Measurements from ENCODE around the gene RARA.

Gene RARA

DNA sequence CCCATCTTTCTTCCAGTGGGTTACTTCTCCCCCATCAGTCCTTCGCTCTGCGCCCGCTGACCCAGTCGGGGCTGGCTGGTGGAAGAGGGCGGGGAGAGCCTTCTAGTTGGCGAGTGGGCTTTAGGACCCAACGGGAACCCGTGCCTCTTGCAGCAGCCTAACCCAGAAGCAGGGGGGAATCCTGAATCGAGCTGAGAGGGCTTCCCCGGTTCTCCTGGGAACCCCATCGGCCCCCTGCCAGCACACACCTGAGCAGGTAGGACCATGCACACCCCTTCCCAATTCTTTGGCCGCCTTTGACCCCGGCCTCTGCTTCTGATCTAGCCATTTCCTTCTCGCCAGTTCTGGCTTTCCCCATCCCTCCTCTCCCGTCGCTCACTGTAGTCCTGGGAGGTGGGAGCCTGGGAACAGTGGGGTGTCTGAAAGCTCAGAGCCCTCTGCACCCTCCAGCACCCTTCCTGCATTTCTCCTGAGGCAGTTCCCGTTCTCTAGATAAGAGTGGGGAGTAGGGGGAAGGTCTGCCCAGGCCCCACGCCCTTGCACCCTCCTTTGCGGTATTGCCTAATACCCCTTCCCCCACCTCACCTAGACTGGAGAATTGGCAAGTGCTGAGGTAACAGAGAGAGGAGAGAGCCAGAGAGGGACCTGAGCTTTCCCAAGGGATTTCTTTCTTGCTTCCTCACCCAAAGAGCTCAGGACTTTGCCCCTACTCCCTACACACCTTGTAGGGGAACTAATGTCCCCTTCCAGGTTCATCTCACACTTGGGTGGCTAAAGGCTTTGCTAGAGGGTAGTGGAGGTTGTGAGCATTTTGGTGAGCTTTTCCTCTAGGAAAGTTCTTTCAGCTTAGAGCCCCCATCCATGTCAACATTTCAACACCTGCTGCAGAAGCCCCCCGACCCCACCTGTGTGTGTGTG lies at the start of gene RARA:
RARA (plus strand) TSS at position 150 of the 918 bp plus-strand sequence. CDS start 22,039 bp downstream, outside the sequence.
- DNase-seq, result no peak

DNA sequence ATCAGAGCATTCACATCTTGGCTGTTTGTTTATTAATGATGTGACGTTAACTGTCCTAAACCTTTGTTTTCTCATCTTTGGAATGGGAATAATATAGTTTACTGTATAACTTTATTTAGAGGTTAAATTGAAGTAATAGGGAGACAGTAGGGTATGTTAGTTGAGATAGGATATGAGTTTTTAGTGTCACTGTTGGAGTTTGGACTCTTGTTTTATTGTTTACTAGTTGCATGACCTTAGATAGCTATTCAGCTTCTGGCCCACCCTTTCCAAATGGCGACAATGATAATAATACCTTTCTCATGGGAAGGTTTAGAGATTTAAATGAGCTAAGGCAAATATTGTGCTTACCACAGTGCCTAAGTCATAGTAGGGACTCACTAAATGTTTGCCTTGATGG lies 49.5 kb upstream of the RARA start:
- DNase-seq, result no peak

DNA sequence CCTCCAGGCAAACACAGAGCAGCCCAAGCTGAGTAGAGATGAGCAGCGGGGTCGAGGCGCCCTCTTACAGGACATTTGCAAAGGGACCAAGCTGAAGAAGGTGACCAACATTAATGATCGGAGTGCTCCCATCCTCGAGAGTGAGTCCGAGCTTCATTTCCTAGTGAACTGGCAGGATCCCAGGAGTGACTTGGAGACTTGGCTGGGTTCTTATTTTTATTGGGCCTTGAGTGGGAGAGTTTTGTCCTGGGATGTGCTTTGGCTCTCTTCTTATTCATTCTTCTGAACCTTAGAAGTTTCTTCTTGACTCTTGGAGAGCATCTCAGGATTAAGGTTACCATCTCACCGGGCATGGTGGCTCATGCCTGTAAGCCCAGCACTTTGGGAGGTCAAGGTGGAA lies 48.5 kb upstream of the RARA start:
- no peak for DNase-seq

DNA sequence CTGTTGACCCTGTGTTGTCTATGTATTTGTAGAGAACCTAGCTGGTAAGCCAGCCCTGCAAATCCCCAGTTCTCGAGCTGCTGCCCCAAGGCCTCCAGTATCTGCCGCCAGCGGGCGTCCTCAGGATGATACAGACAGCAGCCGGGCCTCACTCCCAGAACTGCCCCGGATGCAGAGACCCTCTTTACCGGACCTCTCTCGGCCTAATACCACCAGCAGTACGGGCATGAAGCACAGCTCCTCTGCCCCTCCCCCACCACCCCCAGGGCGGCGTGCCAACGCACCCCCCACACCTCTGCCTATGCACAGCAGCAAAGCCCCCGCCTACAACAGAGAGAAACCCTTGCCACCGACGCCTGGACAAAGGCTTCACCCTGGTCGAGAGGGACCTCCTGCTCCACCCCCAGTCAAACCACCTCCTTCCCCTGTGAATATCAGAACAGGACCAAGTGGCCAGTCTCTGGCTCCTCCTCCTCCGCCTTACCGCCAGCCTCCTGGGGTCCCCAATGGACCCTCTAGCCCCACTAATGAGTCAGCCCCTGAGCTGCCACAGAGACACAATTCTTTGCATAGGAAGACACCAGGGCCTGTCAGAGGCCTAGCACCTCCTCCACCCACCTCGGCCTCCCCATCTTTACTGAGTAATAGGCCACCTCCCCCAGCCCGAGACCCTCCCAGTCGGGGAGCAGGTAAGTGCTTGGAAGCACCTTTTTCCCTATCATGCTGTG lies 44.4 kb upstream of the RARA start:
- DNase-seq, result no peak

DNA sequence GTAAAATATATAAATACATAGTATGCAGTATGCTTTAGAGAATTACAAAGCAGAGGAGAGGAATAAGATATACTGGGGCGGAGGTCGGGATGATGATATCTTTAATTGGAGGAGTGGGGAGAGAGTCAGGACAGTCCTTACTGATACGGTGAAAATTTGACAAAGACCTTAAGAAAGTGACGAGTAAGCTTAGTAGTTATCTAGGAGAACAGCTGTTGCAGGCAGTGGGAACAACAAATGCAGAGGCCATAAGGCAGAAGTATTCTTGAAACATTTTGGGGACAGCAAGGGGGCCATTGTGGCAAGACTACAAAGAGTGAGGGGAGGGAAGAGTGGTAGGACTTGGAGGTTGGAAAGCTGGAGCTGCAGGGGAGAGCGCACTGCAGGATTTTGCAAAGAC lies 43.6 kb upstream of the RARA start:
- no peak for DNase-seq

DNA sequence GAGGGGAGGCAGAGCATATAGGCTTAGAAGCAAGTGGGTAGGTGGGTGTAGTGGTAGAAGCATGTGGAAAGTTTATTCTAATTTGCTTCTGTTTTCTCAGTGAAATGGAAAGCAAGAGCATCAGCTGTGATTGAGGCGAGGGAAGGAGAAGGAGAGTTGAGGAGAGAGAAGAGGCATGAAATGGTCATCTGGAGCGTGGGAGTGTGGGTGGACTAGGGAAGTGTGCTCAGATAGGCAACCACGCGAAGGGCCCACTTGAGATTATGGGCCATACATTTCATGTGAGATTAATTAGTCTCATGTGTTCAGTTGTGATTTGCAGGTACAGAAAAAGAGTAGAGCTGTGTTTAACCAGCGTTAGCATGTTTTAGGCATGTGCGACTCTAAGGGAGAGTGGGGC lies 42.1 kb upstream of the RARA start:
- DNase-seq, result no peak

DNA sequence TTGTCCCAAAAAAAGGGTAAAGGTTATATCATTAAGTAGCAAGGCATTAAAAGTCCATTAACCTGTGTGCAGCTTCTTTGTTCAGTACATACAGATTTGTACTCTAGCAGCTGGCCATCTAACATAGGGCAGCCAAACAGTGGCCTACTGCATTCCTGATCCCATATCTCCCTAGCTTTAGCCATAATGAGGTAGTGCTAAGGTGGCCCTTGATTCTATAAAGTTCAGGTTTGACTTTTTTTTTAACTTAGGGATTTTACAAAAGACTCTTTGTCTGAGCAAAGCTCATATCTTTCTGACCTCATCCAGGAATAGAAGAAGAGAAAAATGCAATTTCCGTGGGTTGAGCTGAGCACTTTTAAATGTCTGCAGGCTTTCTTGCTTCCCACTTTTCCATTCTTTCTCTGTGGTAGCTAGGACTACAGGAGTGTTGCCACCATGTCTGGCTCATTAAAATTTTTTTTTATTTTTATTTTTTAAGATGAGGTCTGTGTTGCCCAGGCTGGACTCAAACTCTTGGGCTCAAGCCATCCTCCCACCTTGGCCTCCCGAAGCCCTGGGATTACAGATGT lies 40.8 kb upstream of the RARA start:
- no peak for DNase-seq

DNA sequence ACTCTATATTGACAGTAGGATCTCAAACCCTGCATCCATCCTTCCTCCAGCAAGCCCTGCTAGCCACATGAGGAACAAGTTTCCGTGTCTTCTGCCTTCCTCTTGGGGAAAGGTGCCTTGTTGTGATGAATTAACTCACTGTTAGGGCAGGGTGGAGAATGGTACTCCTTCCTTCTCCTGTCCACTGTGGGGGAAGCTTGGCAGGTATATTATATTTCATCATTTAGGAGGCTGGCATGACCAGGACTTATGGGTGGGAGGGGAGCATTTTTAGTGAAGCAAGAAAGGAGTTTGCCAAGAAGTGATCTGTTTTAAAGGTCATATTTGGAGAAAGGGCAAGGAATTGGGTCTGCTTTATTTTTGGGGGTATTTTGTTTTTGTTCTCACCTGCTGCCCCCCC lies 30.6 kb upstream of the RARA start:
- DNase-seq, result no peak

DNA sequence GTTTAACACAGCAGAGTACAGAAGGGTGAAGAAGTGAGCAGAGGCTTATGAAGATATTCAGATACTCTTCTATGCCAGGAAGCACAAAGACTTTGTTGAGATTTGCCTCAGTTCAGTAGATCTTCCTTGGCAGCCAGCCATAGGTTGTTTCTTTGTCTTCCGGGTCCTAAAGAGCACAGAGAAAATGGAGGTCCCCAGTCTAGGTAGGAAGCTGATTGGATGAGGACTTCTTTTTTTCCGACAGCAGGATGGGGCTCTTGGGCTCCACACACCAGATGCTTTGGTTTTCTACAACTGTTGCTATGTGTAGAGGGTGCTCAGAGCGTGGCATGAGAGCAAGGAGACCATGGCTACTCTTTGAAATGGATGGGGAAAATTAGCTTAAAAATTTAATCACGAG lies 29.6 kb upstream of the RARA start:
- DNase-seq, result no peak

DNA sequence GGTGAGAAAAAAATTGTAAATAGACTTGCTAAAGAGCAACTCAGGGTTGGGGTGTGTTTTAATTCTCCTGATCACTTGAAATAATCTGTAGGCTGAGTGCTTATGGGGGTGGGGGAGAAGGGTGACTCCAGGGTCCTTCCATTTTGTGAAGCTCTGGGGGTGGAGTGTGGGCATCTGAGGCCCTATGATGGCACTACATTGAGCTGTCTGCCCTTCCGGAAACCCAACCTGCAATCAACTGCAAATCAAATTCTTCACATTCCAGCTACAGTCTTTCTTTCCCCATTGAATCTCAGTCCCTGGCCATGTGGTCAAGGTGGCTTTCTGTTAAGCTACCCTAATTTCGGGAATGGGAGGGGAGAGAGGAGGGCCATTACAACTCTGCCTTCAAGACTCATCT lies 27.3 kb upstream of the RARA start:
- no peak for DNase-seq

DNA sequence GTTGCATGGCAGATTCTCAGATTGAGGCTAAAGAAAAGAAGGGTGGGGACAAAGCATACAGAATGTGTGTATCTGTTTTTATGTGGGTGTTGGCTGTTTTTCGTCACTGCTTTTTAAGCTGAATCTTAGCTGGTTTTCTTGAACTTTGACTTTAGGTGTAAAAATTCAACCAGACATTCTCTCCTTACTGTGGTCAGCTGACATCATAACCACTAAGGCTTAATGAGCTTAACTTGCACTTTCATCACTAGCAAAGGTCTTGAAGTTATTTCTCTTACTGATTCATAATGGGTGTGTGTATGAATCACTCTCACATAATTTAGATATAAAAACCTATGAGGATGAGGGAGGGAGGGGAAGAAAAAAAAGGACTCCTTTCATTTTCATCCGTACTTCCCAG lies 25.3 kb upstream of the RARA start:
- no peak for DNase-seq

DNA sequence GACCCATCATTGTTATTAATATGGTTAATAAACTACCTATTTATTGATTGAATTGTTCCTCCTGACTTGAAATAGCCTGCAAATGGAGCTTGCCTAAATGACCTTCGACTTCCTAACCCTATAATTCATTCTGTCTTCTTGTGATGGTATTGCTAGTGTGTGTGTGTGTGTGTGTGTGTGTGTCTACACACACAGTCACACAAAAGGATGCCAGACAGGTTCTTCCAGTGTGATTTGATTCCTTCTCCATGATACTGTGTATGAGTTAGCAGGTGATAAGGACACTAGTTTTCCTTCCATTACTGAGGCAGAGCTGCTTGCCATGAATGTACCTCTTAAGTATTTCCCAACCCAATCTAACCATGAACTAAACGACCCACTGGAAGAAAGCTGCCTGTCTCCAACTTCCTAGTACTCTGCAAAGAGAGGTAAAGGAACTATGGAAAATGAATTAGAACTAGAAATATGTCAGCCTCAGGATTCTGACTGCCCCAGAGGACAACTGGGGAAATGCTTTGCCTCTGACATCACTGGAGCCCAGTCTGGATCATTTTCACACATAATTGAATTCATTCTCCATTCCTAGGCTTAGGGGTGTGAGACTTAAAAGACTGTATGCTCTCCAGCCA lies 24.8 kb upstream of the RARA start:
- DNase-seq, result no peak

DNA sequence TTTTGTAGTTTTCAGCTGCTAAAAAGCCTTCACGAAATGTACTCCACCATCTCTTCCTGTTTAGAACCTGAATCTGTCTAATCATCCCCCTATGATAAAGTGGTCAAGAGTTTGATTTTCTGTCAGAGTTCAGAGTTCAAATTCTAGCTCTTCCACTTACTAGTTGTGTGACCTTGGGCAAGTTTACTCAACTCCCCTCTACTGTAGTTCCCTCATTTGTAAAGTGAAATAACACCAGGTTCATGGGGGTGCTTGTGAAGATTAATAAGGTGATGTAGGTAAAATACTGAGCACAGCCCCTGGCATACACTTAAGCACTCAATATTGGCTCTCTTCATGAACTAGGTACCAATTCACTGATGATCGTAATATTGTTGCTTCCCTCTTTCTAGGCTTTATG lies 22.5 kb upstream of the RARA start:
- DNase-seq, result no peak

DNA sequence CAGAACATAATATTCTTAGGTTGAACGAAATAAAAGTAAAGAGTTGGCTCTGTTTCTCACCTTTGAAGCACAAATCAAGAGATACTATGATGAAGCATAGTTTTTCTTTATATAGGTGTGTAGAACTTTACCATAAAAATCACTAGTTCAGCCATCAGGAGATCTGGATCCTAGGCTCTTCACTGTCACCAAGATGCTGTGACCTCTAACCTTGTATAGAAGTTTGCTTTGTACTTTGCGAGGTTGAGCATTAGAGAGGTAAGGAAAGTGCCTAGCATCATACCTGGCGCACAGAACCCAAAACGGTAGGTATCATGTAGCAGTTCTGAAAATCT lies 21.9 kb upstream of the RARA start:
- no peak for DNase-seq

DNA sequence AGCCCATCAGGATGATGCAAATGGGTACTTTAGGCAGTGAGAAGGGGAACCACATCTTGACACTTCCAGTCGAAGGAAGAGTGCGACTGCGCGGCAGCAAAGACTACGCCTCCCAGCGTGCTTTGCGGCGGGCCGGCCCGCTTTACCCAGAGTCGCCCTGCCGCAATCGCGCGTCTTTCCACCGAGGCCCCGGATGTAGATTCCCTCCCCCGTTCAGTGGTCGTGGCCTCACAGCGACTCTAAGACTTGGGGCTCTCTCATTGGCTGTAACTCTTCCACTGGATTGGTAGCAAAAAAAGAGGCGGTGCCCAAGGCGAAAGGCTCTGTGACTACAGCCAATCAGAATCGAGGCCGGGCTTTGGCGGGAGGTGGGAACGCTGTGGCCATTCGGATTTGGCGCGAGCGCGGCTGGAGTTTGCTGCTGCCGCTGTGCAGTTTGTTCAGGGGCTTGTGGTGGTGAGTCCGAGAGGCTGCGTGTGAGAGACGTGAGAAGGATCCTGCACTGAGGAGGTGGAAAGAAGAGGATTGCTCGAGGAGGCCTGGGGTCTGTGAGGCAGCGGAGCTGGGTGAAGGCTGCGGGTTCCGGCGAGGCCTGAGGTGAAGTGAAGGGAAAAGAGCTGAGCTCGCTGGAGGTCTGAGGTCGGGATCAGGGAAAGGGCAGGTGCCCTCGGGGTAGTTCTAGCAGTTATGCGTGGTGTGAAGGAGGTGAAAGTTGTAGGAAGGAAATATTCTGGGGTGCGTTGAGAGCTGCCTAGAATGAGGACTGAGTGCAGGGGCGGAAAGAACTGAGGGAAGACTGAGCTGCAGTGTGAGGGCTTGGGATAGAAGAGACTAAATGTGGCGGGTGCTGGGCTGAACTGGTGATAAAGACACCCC lies 21.2 kb upstream of the RARA start, which contains the start of gene CDC6:
CDC6 (plus strand) TSS at position 386 of the 876 bp plus-strand sequence. CDS start 1,542 bp downstream, outside the sequence.
- peak; percentile 88 to 97 for DNase-seq

DNA sequence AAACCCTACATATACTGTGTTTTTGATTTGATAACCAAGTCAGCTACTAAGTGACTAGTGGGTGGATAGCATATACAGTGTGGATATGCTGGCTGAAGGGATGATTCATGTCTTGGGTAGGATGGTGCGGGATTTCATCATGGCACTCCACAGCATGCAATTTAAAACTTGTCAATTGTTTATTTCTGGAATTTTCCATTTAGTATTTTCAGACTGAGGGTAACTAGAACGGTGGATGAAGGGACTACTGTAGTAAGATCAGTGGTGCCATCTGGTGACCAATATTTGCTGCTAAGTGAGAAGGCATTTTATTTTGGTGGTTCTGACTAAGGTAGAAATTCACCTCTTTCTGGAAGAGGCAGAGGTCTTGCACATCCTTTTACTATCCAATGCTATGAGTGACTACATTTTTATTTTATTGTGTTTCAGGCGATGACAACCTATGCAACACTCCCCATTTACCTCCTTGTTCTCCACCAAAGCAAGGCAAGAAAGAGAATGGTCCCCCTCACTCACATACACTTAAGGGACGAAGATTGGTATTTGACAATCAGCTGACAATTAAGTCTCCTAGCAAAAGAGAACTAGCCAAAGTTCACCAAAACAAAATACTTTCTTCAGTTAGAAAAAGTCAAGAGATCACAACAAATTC lies 18.2 kb upstream of the RARA start:
- DNase-seq, result no peak

DNA sequence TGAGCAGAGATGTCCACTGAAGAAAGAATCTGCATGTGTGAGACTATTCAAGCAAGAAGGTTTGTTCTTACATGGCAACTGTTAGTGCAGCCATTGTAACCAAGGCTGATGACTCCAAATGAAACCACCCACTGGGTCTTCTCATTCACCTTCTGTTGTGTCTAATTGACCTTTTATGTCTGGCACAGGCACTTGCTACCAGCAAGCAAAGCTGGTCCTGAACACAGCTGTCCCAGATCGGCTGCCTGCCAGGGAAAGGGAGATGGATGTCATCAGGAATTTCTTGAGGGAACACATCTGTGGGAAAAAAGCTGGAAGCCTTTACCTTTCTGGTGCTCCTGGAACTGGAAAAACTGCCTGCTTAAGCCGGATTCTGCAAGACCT lies 17.7 kb upstream of the RARA start:
- no peak for DNase-seq

DNA sequence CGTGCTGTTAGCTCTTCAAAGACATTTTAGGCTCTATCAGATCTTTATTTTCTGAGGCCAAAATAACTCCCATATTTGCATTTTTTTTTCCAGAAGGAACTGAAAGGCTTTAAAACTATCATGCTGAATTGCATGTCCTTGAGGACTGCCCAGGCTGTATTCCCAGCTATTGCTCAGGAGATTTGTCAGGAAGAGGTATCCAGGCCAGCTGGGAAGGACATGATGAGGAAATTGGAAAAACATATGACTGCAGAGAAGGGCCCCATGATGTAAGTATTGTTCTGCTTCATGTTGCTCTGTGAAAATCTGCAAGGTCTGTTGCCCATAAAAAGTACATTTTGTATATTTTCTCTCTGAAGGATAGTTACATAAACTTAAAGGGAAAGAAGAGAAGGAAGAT lies 15.6 kb upstream of the RARA start:
- DNase-seq, result no peak

DNA sequence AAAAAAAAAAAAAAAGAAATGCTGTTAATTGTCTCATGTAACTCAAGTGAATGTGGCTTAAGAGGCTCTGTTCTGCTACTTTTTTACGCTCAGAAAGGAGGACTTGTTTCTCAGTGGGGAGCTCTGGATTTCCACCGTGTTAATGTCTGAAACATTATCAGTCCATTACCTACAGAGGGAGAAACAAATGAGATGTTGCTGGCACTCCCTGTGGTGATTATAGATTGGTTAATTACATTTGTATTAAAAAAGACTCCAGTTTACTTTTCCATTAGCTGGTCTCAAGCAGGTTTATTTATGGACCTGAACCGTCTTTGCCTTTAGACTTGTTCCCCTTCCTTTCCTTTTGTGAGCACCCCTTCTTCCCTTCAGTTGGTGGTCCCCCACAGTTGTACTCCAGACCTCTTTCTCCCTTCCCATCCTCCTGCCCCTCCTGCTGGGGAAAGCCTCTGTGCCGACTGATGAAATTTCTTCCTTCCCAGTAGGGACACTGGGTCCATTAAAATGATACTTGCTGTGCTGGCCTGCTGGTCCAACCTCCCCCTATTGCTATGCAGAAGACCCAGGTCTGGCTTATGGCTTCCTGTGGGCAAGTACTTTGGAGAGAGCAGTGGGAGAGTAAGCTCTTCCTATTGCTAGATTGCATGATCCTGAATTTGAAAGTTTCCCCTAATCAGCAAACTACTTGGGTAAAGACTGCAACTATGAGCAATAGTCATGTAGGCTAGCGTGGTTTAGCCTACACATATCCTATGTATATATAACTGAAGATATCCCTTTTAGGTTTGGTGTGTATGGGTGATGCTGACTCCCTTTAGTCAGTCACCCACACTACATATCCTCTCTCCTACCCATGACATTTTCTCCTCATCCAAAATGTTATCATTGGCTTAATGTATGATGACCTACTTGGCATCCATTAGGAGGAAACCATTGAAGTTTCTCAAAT lies 13.2 kb upstream of the RARA start:
- DNase-seq, result no peak

DNA sequence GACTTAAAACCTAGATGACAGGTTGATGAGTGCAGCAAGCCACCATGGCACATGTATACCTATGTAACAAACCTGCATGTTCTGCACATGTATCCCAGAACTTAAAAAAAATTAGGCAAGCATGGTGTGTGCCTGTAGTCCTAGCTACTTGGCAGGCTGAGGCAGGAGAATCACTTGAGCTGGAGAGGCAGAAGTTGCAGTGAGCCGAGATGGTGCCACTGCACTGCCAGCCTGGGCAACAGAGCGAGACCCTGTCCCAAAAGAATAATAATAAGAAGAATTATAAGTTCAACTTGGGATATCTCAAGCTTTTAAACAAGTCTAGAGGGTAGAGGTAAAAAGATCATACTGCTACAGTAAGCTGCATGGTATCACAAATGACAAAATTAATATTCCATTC lies 11.5 kb upstream of the RARA start:
- no peak for DNase-seq

DNA sequence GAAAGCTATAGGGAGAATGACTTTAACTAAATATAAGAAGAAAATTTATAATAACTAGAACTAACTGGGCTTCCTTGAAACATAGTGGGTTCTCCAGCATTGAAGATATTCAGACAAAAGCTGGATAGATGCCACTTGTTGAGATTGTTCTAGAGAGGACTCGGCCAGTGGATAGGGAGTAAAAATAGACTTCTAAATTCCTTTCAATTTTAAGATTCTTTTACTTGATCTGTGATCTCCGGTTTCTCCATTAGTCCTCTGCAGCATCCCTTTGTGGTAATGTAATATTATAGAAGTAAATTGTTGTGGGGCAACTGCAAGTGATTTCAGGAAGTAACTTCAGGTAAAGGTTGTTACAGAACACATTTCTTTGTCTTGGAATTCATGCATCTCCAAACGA lies 10.3 kb upstream of the RARA start:
- no peak for DNase-seq

All from NCI-H187 (cell line).